ENCODE measurements around the gene ANKLE2.
A peak's percentile ranks its signal among the peaks of the same experiment; 100 is the strongest.

ANKLE2 gene

DNA sequence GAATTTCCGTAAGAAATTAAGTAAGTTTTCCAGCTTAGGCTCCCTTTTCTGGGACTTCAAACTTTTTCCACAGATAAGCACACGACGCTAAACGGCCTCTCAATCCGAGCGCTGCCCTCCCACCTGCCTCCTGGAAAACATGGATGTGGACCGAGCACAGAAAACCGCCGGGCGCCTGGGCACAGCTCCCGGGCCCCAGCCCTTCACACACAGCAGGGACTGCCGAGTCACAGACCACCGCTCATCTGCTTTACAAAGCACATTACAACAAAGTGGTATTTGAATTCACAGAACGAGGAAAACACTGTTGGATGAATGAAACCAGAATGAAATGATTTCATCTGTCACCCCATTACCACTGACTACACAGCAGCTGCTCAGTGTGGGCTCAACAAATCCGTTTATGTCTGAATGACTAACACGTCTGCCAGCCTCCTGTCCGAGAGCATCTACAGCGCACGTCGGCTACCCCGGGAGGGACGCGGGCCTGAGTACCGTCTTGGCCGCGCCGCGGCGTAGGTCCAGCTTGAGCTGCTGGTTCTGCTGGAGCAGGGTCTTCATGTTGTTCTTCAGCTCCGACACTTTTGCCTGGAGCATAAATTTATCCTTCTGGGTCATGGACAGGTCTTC lies 13.1 kb upstream of the ANKLE2 start:
- Histone ChIP-seq H3K4me2 (ENCODE audit: low read length) (no peak overlapping the region), H3K27ac (ENCODE audit: low read length) (no peak overlapping the region), H3K36me3 (replicated peaks; ENCODE audit: low read depth, low read length) (no peaks in the 10 kb centered on the region), H4K20me1 (ENCODE audit: insufficient read depth, low read length) (no peaks in the 10 kb centered on the region), H2AFZ (ENCODE audit: low read depth, low read length) (no peak overlapping the region), H3K4me1 (ENCODE audit: low read length) (peaks cover 26% of the 10 kb centered on the region), H3K9ac (ENCODE audit: low read length) (no peak overlapping the region), H3K9me3 (ENCODE audit: insufficient read depth, low read length) (no peaks in the 10 kb centered on the region; the same call in 1 of the 2 replicates), H3K27me3 (ENCODE audit: low read depth, low read length) (no peaks in the 10 kb centered on the region), H3K4me3 (ENCODE audit: low read length) (no peak overlapping the region), H3K79me2 (ENCODE audit: low read length) (no peaks in the 10 kb centered on the region)
- TF ChIP-seq, protein P1, sequence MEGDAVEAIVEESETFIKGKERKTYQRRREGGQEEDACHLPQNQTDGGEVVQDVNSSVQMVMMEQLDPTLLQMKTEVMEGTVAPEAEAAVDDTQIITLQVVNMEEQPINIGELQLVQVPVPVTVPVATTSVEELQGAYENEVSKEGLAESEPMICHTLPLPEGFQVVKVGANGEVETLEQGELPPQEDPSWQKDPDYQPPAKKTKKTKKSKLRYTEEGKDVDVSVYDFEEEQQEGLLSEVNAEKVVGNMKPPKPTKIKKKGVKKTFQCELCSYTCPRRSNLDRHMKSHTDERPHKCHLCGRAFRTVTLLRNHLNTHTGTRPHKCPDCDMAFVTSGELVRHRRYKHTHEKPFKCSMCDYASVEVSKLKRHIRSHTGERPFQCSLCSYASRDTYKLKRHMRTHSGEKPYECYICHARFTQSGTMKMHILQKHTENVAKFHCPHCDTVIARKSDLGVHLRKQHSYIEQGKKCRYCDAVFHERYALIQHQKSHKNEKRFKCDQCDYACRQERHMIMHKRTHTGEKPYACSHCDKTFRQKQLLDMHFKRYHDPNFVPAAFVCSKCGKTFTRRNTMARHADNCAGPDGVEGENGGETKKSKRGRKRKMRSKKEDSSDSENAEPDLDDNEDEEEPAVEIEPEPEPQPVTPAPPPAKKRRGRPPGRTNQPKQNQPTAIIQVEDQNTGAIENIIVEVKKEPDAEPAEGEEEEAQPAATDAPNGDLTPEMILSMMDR (IDR thresholded peaks at IDR 0.05; ENCODE audit: low read depth, low read length): no peak
- no peak for TF ChIP-seq EZH2phosphoT487 (IDR thresholded peaks at IDR 0.05; ENCODE audit: low read depth)

DNA sequence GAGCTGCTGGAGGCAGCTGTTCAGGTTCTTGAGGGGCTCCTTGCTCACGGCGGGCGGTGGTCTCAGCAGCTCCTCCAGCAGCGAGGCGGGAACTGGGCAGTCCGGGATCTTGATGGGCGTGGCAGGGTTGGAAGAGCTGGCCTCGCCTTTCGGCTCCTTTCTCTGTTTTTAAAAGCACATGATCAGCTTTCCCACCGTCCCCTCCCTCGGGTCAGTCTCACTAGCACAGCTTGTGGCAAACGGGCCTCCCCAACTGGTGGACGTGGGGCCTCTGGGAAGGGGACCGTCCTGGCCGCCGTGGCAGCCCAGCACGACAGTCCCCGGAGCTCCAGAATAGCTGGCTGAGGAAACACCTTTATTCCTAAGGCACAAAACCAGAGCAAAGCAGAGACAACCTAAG lies 12.5 kb upstream of the ANKLE2 start:
- peaks cover 30% of the 10 kb centered on the region for H3K4me1 ChIP-seq (ENCODE audit: low read length)
- no peaks in the 10 kb centered on the region for H4K20me1 ChIP-seq (ENCODE audit: insufficient read depth, low read length)
- H3K9me3 ChIP-seq (ENCODE audit: insufficient read depth, low read length): no peaks in the 10 kb centered on the region; the same call in 1 of the 2 replicates
- no peak overlapping the region for H3K4me3 ChIP-seq (ENCODE audit: low read length)
- peaks cover 4% of the 10 kb centered on the region for H3K36me3 ChIP-seq (replicated peaks; ENCODE audit: low read depth, low read length)
- no peak overlapping the region for H2AFZ ChIP-seq (ENCODE audit: low read depth, low read length)
- H3K9ac ChIP-seq (ENCODE audit: low read length): no peak overlapping the region
- H3K79me2 ChIP-seq (ENCODE audit: low read length): no peaks in the 10 kb centered on the region
- no peaks in the 10 kb centered on the region for H3K27me3 ChIP-seq (ENCODE audit: low read depth, low read length)
- H3K4me2 ChIP-seq (ENCODE audit: low read length): no peak overlapping the region
- H3K27ac ChIP-seq (ENCODE audit: low read length): no peak overlapping the region
- TF ChIP-seq, protein P1 (IDR thresholded peaks at IDR 0.05; ENCODE audit: low read depth, low read length): no peak
- TF ChIP-seq EZH2phosphoT487 (IDR thresholded peaks at IDR 0.05; ENCODE audit: low read depth): no peak

DNA sequence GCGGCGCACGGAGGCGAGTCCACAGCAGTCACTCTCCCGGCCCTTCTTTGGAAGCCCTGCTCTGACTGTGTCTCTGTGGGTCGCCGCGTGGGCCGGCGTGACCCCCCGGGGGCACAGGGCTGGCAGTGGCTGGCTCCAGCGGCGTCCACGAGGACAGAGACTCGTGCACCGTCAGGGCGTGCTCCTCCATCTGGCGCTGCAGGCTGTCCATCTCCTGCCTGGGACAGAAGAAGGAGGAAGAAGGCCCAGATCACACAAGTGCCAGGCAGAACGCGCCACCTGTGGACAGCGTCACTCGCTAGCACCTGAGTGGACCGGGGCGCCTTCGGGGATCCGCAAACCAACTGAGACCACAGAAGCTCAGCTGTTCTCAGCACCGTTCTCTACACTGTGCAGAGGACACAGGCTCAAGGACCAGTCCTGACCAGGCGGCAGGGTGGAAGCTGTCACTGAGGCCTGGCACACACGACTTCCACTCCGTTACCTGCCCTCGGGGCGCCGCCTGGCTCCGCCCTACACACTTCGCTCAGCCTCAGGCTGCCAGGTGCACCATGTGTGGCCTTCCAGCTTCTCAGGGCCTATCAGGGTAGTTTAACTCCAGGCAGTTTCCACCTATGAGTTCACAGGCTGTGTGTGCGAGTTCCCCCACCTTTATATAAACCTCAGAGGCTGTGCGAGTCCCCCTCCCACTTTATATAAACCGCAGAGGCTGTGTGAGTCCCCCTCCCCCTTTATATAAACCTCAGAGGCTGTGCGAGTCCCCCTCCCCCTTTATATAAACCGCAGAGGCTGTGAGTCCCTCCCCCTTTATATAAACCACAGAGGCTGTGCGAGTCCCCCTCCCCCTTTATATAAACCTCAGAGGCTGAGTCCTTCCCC lies 11.7 kb upstream of the ANKLE2 start:
- H3K4me2 ChIP-seq (ENCODE audit: low read length): no peak overlapping the region
- H4K20me1 ChIP-seq (ENCODE audit: insufficient read depth, low read length): no peaks in the 10 kb centered on the region
- H3K27ac ChIP-seq (ENCODE audit: low read length): 0 out of 2 replicates have a peak overlapping the region, but pooled peaks have one; percentile 52
- no peaks in the 10 kb centered on the region; the same call in 1 of the 2 replicates for H3K9me3 ChIP-seq (ENCODE audit: insufficient read depth, low read length)
- no peak overlapping the region for H2AFZ ChIP-seq (ENCODE audit: low read depth, low read length)
- H3K4me1 ChIP-seq (ENCODE audit: low read length): peaks cover 30% of the 10 kb centered on the region
- no peak for TF ChIP-seq EZH2phosphoT487 (IDR thresholded peaks at IDR 0.05; ENCODE audit: low read depth)
- TF ChIP-seq, protein P1 (IDR thresholded peaks at IDR 0.05; ENCODE audit: low read depth, low read length): no peak
- H3K4me3 ChIP-seq (ENCODE audit: low read length): no peak overlapping the region
- H3K27me3 ChIP-seq (ENCODE audit: low read depth, low read length): no peaks in the 10 kb centered on the region
- peaks cover 4% of the 10 kb centered on the region for H3K36me3 ChIP-seq (replicated peaks; ENCODE audit: low read depth, low read length)
- no peak overlapping the region for H3K9ac ChIP-seq (ENCODE audit: low read length)
- H3K79me2 ChIP-seq (ENCODE audit: low read length): no peaks in the 10 kb centered on the region

DNA sequence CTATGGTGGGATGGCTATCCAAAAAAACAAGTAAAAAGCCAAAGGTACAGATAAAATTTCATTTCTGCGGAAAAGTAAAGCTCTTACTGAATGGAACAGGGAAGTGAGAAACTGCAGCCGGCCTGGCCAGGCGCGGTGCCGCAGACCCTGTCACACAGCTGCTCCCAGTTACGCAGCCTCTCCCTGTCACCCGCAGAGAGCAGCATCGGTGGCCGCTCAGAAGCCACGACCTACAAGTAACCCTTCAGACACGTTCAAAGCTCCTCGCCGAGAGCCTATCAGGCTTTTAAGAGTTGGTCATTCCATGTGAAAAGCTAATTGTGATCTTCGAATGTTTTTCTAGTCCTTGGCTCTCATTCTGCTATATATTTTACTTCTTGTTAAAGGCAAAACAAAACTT lies 11.0 kb upstream of the ANKLE2 start:
- Histone ChIP-seq H3K9me3 (ENCODE audit: insufficient read depth, low read length) (no peaks in the 10 kb centered on the region; the same call in 1 of the 2 replicates), H3K36me3 (replicated peaks; ENCODE audit: low read depth, low read length) (peaks cover 4% of the 10 kb centered on the region), H3K79me2 (ENCODE audit: low read length) (no peaks in the 10 kb centered on the region), H2AFZ (ENCODE audit: low read depth, low read length) (no peak overlapping the region), H3K9ac (ENCODE audit: low read length) (no peak overlapping the region), H3K4me1 (ENCODE audit: low read length) (peaks cover 30% of the 10 kb centered on the region), H4K20me1 (ENCODE audit: insufficient read depth, low read length) (no peaks in the 10 kb centered on the region), H3K4me3 (ENCODE audit: low read length) (no peak overlapping the region), H3K27ac (ENCODE audit: low read length) (peak overlapping the region; percentile 52), H3K4me2 (ENCODE audit: low read length) (peak overlapping the region; percentile 12; the same call in 1 of the 2 replicates), H3K27me3 (ENCODE audit: low read depth, low read length) (no peaks in the 10 kb centered on the region)
- TF ChIP-seq, protein P1 (IDR thresholded peaks at IDR 0.05; ENCODE audit: low read depth, low read length): no peak
- no peak for TF ChIP-seq EZH2phosphoT487 (IDR thresholded peaks at IDR 0.05; ENCODE audit: low read depth)

Data from OCI-LY3 (cell line).